Frontal cortex (tissue), 4 donors: Measurements from ENCODE around the gene SLX4IP. TPM values are rescaled to one million over a fixed set of nuclear protein-coding genes. Genes with fewer than 3 reads are reported as not detected.

Source experiments
- DNase-seq, 2 donors: peaks; one replicate each; pipeline ENCODE4 v3.0.0; 2012; ENCODE audit warnings: low spot score in 2 of 2
- FAIRE-seq: peaks from 2 replicates; lab custom pipeline; 2012; peaks lifted over from hg19 to GRCh38; lab: Jason Lieb, UNC
- total RNA-seq: library from RNA; depleted of rRNA; stranded (reverse); fragments of >200 nt; gene quantifications from one replicate; pipeline ENCODE4 v1.2.3, GENCODE V29; 2014
- donor health status: control.
- donor health status: control.
- donor health status: control.

SLX4IP gene
- total RNA-seq, 1 donor from 2014 or later = 8.2 TPM

GRCh38 chr20:10652660-10653261 lies 217.7 kb downstream of the SLX4IP start:
- no peak for DNase-seq
- no peak for FAIRE-seq

- FAIRE-seq = no peak
- no peak for DNase-seq
Measured at GRCh38 chr20:10653599-10654249, 218.6 kb downstream of the SLX4IP start.

- FAIRE-seq = no peak
- no peak for DNase-seq
Measured at GRCh38 chr20:10654250-10654610, 219.1 kb downstream of the SLX4IP start.

GRCh38 chr20:10654630-10655029 lies 219.5 kb downstream of the SLX4IP start:
- FAIRE-seq (no peak), DNase-seq (no peak)

- no peak for DNase-seq
- no peak for FAIRE-seq
Measured at GRCh38 chr20:10655720-10656669, 220.9 kb downstream of the SLX4IP start.

GRCh38 chr20:10657453-10657852 lies 222.3 kb downstream of the SLX4IP start:
- DNase-seq = no peak
- no peak for FAIRE-seq

- FAIRE-seq = no peak
- DNase-seq = no peak
Measured at GRCh38 chr20:10658051-10658823, 223.1 kb downstream of the SLX4IP start.

GRCh38 chr20:10658876-10659632 lies 223.9 kb downstream of the SLX4IP start:
- FAIRE-seq = no peak
- DNase-seq = no peak

- DNase-seq (no peak), FAIRE-seq (no peak)
Measured at GRCh38 chr20:10659651-10660601, 224.8 kb downstream of the SLX4IP start.

- DNase-seq = no peak
- no peak for FAIRE-seq
Measured at GRCh38 chr20:10660661-10661060, 225.6 kb downstream of the SLX4IP start.

GRCh38 chr20:10661261-10661660 lies 226.2 kb downstream of the SLX4IP start:
- no peak for FAIRE-seq
- DNase-seq = no peak

- no peak for FAIRE-seq
- no peak for DNase-seq
Measured at GRCh38 chr20:10662151-10662550, 227.0 kb downstream of the SLX4IP start.

GRCh38 chr20:10662661-10663458 lies 227.8 kb downstream of the SLX4IP start:
- no peak for DNase-seq

GRCh38 chr20:10663756-10664155 lies 228.7 kb downstream of the SLX4IP start:
- DNase-seq (no peak), FAIRE-seq (no peak)

More at GRCh38 chr20:10662661-10663458, 227.8 kb downstream of the SLX4IP start:
- no peak for FAIRE-seq

GRCh38 chr20:10665027-10665561 lies 230.0 kb downstream of the SLX4IP start:
- no peak for FAIRE-seq
- no peak for DNase-seq

- FAIRE-seq (no peak), DNase-seq (no peak)
Measured at GRCh38 chr20:10665791-10666190, 230.7 kb downstream of the SLX4IP start.
